SH-SY5Y (cell line): ENCODE results near the gene MTO1.

Experiments used
- GATA2 ChIP-seq: IDR thresholded peaks from 2 replicates; pipeline ENCODE4 v1.6.1; 2011; ENCODE audit warnings: mild to moderate bottlenecking, low read depth, low read length
- GATA3 ChIP-seq: IDR thresholded peaks from 2 replicates; pipeline ENCODE4 v1.6.1; 2011; ENCODE audit warnings: low read depth, mild to moderate bottlenecking, low read length, moderate library complexity

DNA sequence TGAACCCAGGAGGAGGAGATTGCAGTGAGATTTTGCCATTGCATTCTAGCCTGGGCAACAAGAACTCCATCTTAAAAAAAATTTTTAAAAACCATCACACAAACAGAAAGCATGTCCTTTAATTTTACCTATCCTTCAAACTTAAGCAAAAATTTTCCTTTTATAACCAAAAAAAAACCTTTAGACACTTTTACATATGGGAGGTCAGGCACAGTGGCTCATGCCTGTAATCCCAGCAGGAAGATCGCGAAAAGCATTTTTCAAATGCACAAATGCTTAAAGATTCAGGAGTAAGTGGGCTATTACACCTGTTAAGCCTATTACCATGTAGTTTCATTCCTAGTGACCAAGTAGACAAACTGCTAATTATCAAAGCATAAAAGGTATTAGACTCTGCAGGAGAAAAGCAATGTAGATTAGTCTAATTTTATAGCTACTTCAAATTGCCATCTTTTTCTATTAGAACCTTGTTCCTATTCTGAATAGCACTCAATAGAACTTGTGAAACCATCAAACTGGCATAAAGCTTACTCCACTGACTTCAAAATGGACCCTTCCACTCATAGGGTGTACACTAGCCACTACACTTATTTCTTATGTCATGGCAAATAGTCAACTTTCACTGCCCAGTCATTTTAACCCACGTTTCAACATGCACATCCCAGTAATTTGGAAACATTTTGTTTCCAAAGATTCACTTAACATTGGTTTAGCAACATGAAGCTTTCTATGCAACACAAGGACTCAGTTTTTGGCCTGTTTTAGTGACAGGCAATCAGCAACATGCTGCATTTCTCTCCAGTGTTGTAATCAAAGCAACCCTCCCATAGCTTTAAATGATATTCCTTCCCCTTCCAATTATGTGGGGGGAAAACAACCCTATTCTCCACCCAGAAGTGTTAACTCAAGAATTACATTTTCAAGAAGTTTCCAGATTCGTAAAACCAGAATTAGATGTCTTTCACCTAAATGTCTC is 55.3 kb downstream of the MTO1 start:
- TF ChIP-seq GATA3, result no peak
- no peak for TF ChIP-seq GATA2
